Hepatocyte (in vitro differentiated cells): ENCODE measurements around the gene ZNF774.

ENCODE experiments used
- EZH2 ChIP-seq: fragments of 200-600 bp; sonication (generic); IDR thresholded peaks from 2 replicates; pipeline ENCODE4 v1.6.1; 2016; ENCODE audit warnings: antibody characterized with exemption, mild to moderate bottlenecking, borderline replicate concordance
- TF ChIP-seq, protein P1 (sequence below): fragments of 200-600 bp; sonication (generic); IDR thresholded peaks from 2 replicates; pipeline ENCODE4 v1.5.1; 2016; ENCODE audit warnings: antibody characterized with exemption, mild to moderate bottlenecking; ENCODE audit not compliant: poor library complexity

DNA sequence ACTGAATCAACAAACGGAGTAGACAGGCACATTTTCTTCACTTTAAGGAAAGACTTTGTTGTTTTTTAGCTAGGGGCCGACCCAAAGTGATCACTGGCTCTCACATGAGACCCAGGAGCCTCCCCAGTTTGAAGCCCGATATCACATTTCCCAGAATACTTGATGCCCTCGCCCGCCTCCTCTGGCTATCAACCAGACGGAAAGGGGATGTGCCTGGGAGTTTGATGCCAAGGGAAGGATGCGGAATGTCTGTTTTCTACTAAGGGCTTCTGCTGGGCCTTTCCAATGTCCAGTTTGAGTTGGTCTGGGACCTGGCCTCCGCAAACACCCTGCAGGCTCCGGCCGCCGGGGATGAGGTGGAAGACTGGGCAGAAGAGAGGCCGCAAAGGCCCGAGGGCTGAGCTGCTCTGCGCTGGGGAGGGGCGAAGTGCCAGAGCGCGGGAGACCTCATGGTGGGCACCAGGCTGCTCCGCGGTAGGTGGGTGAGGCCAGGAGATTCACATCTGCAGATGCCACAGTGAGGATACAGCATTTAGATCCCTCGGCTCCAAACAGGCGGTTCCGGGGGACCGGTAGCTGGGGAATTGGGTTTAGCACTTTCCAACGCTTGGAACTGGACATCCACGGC is 491 bp upstream of the ZNF774 start:
- TF ChIP-seq, protein P1, sequence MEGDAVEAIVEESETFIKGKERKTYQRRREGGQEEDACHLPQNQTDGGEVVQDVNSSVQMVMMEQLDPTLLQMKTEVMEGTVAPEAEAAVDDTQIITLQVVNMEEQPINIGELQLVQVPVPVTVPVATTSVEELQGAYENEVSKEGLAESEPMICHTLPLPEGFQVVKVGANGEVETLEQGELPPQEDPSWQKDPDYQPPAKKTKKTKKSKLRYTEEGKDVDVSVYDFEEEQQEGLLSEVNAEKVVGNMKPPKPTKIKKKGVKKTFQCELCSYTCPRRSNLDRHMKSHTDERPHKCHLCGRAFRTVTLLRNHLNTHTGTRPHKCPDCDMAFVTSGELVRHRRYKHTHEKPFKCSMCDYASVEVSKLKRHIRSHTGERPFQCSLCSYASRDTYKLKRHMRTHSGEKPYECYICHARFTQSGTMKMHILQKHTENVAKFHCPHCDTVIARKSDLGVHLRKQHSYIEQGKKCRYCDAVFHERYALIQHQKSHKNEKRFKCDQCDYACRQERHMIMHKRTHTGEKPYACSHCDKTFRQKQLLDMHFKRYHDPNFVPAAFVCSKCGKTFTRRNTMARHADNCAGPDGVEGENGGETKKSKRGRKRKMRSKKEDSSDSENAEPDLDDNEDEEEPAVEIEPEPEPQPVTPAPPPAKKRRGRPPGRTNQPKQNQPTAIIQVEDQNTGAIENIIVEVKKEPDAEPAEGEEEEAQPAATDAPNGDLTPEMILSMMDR, result no peak
- no peak for TF ChIP-seq EZH2
